ENCODE measurements around the gene NUP214. TPM values are rescaled to one million over a fixed set of nuclear protein-coding genes. Genes with fewer than 3 reads are reported as not detected.

Gene NUP214
- total RNA-seq, 1 experiment from 2014 or later = 34.9 TPM

DNA sequence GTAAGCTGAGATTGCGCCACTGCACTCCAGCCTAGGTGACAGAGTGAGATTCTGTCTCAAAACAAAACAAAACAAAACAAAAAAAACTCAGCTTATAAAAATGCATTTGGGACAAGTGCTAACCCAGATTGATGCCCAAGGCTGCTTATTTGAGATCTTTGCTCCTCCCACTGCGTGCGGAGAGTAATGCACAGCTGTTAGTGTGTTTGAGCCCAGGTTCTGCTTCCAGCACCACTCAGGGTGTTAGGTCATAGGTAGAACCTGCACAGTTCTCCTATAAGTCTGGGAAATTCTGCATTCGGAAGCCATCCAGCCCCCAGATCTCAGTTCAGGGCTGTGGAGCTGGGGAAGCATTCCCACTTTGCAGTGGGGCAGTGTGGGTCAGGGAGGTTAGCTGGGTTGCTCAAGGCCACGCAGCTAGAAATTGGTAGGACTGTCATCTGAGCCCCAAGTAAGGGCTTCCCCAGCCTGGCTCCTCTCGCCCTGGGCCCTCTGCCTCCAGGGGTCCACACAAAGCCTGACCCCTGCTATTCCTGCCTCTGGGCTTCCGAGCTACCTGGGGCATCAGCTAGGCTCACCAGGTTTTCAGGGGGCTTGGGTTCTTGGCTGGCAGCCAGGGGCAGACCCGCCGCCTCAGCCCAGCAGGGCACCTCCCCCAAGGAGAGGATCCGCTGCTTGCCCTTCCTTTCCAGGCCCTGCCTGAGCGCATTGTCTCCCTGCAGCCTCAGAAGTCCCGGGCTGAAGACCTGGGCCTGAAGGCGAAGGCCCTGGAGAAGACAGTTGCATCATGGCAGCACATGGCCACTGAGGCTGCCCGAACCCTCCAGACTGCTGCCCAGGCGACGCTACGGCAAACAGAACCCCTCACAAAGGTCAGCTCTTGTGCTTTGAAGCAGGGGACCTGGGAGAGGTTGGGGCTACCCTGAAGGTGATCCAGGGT is 46.7 kb upstream of the NUP214 start:
- Histone ChIP-seq H3K4me3 (ENCODE audit: low read depth in 2 of 2, low read length in 2 of 2) (no peak overlapping the region), H3K4me1 (ENCODE audit: control insufficient read depth, insufficient read depth, low read length) (peaks cover 4% of the 10 kb centered on the region), H3K27me3 (ENCODE audit: control insufficient read depth, insufficient read depth, low read length) (no peaks in the 10 kb centered on the region), H3K36me3 (ENCODE audit: control insufficient read depth, insufficient read depth, low read length) (no peaks in the 10 kb centered on the region), H3K27ac (ENCODE audit: low read length) (no peak overlapping the region), H3K9me3 (ENCODE audit: control insufficient read depth, insufficient read depth, low read depth, low read length) (no peaks in the 10 kb centered on the region)
- in situ Hi-C loops (cut with HindIII; ENCODE audit: low pct_unique_long_range_greater_than_20kb, low sequenced_read_pairs) = no loop called here
- TF ChIP-seq POLR2AphosphoS5 (IDR thresholded peaks at IDR 0.05; ENCODE audit: low read depth, low read length) = no peak
- TF ChIP-seq TCF7L2 (IDR thresholded peaks at IDR 0.05; ENCODE audit: low read depth, low read length) = no peak
- TF ChIP-seq SIN3A (IDR thresholded peaks at IDR 0.05; ENCODE audit: borderline replicate concordance, insufficient read depth, low read depth, low read length) = no peak
- TF ChIP-seq, protein P1, sequence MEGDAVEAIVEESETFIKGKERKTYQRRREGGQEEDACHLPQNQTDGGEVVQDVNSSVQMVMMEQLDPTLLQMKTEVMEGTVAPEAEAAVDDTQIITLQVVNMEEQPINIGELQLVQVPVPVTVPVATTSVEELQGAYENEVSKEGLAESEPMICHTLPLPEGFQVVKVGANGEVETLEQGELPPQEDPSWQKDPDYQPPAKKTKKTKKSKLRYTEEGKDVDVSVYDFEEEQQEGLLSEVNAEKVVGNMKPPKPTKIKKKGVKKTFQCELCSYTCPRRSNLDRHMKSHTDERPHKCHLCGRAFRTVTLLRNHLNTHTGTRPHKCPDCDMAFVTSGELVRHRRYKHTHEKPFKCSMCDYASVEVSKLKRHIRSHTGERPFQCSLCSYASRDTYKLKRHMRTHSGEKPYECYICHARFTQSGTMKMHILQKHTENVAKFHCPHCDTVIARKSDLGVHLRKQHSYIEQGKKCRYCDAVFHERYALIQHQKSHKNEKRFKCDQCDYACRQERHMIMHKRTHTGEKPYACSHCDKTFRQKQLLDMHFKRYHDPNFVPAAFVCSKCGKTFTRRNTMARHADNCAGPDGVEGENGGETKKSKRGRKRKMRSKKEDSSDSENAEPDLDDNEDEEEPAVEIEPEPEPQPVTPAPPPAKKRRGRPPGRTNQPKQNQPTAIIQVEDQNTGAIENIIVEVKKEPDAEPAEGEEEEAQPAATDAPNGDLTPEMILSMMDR (IDR thresholded peaks at IDR 0.05) = no peak
- TF ChIP-seq, protein P2, sequence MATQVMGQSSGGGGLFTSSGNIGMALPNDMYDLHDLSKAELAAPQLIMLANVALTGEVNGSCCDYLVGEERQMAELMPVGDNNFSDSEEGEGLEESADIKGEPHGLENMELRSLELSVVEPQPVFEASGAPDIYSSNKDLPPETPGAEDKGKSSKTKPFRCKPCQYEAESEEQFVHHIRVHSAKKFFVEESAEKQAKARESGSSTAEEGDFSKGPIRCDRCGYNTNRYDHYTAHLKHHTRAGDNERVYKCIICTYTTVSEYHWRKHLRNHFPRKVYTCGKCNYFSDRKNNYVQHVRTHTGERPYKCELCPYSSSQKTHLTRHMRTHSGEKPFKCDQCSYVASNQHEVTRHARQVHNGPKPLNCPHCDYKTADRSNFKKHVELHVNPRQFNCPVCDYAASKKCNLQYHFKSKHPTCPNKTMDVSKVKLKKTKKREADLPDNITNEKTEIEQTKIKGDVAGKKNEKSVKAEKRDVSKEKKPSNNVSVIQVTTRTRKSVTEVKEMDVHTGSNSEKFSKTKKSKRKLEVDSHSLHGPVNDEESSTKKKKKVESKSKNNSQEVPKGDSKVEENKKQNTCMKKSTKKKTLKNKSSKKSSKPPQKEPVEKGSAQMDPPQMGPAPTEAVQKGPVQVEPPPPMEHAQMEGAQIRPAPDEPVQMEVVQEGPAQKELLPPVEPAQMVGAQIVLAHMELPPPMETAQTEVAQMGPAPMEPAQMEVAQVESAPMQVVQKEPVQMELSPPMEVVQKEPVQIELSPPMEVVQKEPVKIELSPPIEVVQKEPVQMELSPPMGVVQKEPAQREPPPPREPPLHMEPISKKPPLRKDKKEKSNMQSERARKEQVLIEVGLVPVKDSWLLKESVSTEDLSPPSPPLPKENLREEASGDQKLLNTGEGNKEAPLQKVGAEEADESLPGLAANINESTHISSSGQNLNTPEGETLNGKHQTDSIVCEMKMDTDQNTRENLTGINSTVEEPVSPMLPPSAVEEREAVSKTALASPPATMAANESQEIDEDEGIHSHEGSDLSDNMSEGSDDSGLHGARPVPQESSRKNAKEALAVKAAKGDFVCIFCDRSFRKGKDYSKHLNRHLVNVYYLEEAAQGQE (IDR thresholded peaks at IDR 0.05; ENCODE audit: insufficient read depth in 1 of 2, low read depth in 2 of 2, low read length in 1 of 2) = no peak
- intact Hi-C loops (cut with micrococcal nuclease; ENCODE audit: unreplicated experiment) = no loop called here
- ChIA-PET POLR2A (no interaction called here), CTCF (no interaction called here)
- no peak for DNase-seq (ENCODE audit: low read depth, low spot score)
- ATAC-seq = no peak
- no TSS peak for BruUV-seq (replicated peaks)

DNA sequence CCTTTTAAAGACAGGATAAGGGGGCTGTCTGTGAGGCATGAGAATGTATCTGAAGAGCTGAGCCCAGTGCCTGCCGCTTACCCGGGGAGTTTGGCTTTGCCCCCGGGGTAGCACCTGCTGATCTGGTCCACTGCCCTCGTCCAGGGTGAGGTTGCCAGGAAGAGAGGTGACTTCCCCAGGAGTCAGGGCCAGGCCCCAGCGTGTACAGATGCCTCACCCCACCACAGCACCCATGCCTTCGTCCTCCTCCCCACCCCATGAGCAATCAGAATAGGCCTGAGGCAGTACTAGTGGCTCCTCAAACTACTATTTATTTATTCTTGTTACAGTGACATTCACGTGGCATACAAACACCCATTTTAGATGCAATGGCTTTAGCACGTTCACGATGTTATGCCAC is 44.8 kb upstream of the NUP214 start:
- no peaks in the 10 kb centered on the region for H3K9me3 ChIP-seq (ENCODE audit: control insufficient read depth, insufficient read depth, low read depth, low read length)
- ATAC-seq = no peak
- ChIA-PET CTCF (no interaction called here), POLR2A (no interaction called here)
- H3K4me1 ChIP-seq (ENCODE audit: control insufficient read depth, insufficient read depth, low read length) = peaks cover 4% of the 10 kb centered on the region
- no peak for DNase-seq (ENCODE audit: low read depth, low spot score)
- H3K36me3 ChIP-seq (ENCODE audit: control insufficient read depth, insufficient read depth, low read length) = no peaks in the 10 kb centered on the region
- BruUV-seq (replicated peaks) = no TSS peak
- in situ Hi-C loops (cut with HindIII; ENCODE audit: low pct_unique_long_range_greater_than_20kb, low sequenced_read_pairs) = no loop called here
- no peaks in the 10 kb centered on the region for H3K27me3 ChIP-seq (ENCODE audit: control insufficient read depth, insufficient read depth, low read length)
- H3K4me3 ChIP-seq (ENCODE audit: low read depth in 2 of 2, low read length in 2 of 2) = no peak overlapping the region
- TF ChIP-seq, protein P1 (IDR thresholded peaks at IDR 0.05) = no peak
- no peak for TF ChIP-seq SIN3A (IDR thresholded peaks at IDR 0.05; ENCODE audit: borderline replicate concordance, insufficient read depth, low read depth, low read length)
- no peak for TF ChIP-seq POLR2AphosphoS5 (IDR thresholded peaks at IDR 0.05; ENCODE audit: low read depth, low read length)
- TF ChIP-seq TCF7L2 (IDR thresholded peaks at IDR 0.05; ENCODE audit: low read depth, low read length) = no peak
- TF ChIP-seq, protein P2 (IDR thresholded peaks at IDR 0.05; ENCODE audit: insufficient read depth in 1 of 2, low read depth in 2 of 2, low read length in 1 of 2) = no peak
- no peak overlapping the region for H3K27ac ChIP-seq (ENCODE audit: low read length)
- intact Hi-C loops (cut with micrococcal nuclease; ENCODE audit: unreplicated experiment) = no loop called here

Measured in Panc1 (cell line).